GM21528 (cell line): ENCODE data around the gene DDX50.
"Not testable (repeated sequence)": the region's sequence is repeated elsewhere in the genome, so short reads cannot be mapped to it uniquely, and the experiment has no call there.

ENCODE experiments used
- ATAC-seq: cut with Tn5 transposase; IDR thresholded peaks from one replicate; pipeline ENCODE4 v1.9.1; 2021; ENCODE audit warnings: mild to moderate bottlenecking, moderate library complexity; ENCODE audit not compliant: unreplicated experiment, low FRiP score

DDX50 gene

DNA sequence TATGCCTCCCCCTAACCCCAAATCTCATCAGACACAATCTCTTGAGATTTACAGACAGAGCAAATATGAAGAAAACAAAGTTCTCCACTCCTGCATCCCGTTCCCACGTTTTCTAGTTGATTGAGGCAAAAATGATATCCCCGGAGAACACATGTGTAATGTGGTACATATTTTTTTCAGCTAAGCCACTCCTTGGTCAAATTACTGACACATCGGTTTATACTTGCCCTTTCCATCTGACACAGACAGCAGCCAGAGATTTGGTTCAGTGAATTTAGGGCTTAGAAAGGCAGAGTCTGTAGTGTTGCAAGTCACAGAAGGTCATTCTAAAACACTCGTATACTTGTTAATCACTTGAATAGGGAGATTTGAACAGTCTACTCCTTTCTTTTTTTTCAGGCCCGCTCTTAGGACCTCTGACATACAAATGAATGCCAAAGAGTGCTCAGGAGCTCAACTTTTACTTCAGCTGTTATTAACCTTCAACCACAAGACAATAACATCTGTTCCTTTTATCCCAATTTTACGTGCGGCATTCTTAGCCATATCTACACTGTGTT is 1.8 kb upstream of the DDX50 start:
- ATAC-seq: no peak

DNA sequence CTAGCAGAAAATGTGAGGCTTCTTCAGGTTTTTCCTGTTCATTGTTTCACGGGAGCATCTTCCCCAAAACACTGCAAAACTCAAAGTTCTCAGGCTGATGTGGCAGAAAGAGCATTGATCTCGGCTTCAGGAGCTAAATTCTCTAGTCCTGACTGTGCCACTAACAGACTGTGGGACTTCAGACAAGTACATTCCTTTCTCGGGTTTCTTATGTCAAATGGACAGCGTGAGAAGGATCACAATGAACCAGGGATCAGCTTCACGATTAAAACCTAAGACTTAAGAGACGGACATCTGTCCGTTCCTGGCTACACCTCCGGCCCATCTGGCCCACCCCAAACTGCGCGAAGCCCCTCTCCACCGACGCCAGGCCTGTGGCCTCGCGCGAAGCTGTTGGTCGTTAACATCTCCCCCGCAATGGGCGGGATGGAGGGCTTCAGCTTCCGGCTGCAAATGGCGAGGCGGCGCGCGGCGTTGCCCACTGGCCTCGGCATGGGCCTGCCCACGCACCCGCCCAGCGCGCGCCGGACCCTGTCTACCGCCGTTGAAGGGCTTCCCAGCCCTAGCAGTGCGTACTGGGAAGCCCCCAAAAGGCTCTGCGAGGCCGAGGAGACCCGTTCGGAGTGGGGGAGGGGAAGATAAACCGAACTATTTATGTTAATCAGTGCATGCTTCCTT is 549 bp upstream of the DDX50 start:
- peak; percentile 40 for ATAC-seq

GRCh38 chr10:68902382-68902781 is 1.3 kb downstream of the DDX50 start:
- no peak for ATAC-seq

DNA sequence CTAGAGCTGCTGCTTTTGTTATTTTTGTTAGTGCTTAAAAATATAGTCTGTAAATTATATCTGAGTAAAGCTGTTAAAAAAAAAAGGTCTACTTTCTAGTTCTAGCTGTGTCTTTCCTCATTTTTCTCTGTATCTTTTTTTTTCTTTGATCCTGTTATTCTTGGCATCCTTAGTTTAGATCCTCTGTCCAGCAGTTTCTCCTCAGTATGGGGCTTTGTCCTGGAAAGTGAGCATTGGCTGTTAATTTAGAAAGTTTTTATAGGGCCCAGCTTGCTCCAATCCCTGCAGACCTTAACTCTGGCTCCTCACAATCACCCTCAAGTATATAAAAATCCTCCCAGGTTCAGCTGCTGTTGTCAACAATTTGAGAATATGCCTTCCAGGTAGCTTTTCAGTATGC is 23.5 kb downstream of the DDX50 start:
- ATAC-seq: no peak

DNA sequence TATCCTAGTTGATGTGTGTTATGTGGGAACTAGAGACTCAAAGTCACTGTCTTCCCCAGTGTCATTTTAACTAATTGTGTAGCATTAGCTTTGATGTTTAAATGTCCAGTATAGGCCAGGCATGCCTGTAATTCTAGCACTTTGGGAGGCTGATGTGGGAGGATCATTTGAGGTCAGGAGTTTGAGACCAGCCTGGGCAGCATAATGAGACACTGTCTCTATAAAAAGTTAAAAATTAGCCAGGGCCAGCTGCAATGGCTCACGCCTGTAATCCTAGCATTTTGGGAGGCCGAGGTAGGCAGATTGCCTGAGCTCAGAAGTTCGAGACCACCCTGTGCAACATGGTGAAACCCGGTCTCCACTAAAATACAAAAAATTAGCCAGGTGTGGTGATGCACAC is 24.4 kb downstream of the DDX50 start:
- ATAC-seq: no peak

- not testable (repeated sequence) for ATAC-seq
Measured at GRCh38 chr10:68929157-68929556, 28.0 kb downstream of the DDX50 start.

DNA sequence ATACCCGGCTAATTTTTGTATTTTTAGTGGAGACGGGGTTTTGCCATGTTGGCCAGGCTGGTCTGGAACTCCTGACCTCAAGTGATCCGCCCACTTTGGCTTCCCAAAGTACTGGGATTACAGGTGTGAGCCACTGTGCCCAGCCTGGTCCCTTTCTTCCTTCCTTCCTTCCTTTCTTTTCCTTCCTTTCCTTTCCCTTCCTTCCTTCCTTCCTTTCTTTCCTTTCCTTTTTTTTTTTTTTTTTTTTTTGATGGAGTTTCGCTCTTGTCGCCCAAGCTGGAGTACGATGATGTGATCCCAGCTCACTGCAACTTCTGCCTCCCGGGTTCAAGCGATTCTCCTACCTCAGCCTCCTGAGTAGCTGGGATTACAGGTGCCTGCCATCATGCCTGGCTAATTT is 28.8 kb downstream of the DDX50 start:
- ATAC-seq: not testable (repeated sequence)

DNA sequence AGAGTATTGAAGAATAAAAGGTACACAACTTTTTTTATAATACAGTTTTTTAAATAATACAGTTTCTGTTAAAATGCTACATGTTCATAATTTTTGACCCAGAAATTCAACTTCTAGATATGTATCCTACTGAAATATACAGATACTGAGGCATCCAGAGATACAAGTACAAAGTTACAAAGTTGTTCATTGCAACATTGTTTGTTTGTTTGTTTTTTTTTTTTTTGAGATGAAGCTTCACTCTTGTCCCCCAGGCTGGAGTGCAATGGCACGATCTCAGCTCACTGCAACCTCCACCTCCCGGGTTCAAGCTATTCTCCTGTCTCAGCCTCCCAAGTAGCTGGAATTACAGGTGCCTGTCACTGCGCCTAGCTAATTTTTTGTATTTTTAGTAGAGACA is 31.7 kb downstream of the DDX50 start:
- ATAC-seq: not testable (repeated sequence)

GRCh38 chr10:68934994-68935393 is 33.9 kb downstream of the DDX50 start:
- no peak for ATAC-seq

DNA sequence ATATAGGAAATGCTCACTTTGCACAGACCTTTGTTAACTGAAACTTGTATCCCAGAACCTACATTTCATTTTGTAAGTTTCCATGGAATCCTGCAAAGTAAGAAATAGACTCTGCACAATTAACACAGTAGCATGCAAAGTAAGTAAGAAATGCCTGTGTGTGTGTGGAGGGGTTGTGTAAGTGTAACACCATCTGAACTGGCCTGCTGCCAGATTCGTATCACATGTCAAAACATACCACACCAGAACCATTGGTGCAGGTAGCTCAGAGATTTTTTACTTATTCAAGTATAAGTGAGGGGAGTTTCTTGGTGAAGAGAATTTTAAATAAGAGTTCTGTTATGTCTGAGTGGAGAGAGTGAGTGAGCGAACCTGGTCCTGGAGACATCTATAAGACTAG is 37.0 kb downstream of the DDX50 start:
- no peak for ATAC-seq

DNA sequence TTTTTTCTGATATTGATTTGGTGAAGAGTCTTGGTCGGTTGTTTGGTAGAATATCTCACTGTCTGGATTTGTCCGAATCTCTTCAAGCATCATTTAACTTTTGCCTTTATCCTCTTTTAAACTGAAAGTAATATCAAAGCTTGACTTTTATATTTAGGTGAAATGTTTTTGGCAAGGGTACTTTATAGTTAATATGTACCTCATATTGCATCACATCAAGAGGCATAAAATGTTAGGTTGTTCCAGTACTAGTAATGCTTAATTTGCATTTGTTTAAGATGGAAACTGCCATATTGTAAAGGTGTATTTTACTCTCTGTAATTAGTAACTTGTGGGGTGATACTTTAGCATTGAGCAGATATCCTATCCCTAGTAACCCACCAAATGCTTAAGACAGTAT is 37.8 kb downstream of the DDX50 start:
- ATAC-seq: no peak

GRCh38 chr10:68940917-68941316 is 39.8 kb downstream of the DDX50 start:
- not testable (repeated sequence) for ATAC-seq

GRCh38 chr10:68950598-68950997 is 49.5 kb downstream of the DDX50 start:
- ATAC-seq: no peak

- no peak for ATAC-seq
Measured at GRCh38 chr10:68954904-68955303, 53.8 kb downstream of the DDX50 start.

DNA sequence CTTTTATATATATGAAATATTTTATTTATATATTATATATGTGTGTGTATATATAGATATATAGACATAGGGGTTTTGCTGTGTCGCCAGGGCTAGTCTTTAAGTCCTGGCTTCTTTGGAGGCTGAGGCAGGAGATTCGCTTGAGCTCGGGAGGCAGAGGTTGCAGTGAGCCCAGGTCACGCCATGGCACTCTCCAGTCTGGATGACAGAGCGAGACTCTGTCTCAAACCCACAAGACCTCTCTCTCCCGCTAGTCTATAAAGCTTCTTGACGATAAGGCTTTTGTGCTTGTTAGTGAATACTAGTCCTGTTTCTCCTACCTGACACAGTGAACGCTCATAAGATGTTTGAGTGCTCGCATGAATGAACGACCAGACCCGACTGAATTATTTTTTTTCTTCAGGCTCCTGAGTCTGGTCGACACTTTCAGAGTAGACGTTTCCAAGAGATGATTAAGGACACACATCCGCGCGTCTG is 54.3 kb downstream of the DDX50 start:
- ATAC-seq: peak; percentile 24

GRCh38 chr10:68955832-68956532 is 54.9 kb downstream of the DDX50 start, which contains the start of gene DDX21:
Gene DDX21 (plus strand): TSS chr10:68956170. CDS start chr10:68956226, 56 bp downstream.
- peak; percentile 88 for ATAC-seq

DNA sequence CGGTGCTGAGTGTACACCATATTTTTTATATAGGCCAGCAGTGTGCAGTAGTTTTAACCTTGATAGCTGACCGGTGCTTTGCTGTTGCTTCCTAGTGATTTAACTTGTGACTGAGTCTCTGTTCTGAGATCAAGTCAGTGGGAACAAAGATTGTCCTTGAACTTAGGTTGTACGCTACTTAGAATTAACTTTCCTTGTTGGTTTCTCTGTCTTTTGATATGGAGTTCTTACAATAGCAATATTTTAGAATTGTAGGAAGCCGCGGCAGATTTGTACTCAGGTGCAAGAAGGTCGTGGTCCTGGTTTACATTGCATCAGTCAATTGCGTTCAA is 56.1 kb downstream of the DDX50 start:
- ATAC-seq: no peak

GRCh38 chr10:68957654-68958053 is 56.5 kb downstream of the DDX50 start:
- ATAC-seq: no peak

GRCh38 chr10:68959695-68960527 is 58.8 kb downstream of the DDX50 start:
- ATAC-seq: no peak

DNA sequence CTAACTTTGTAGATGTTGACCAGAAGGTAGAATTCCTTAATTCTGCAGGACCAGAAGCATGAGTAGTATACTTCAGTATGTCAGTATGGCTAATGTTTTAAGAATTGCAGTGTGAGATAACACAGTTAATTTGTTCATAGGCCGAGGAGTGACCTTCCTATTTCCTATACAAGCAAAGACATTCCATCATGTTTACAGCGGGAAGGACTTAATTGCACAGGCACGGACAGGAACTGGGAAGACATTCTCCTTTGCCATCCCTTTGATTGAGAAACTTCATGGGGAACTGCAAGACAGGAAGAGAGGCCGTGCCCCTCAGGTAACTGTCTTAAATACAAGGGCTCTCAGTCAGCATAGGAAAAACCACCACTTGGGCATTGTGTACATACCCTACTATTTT is 62.0 kb downstream of the DDX50 start:
- no peak for ATAC-seq

- no peak for ATAC-seq
Measured at GRCh38 chr10:68973975-68974374, 72.9 kb downstream of the DDX50 start.
